Sigmoid colon (tissue), 7 donors: ENCODE data around the gene ALOX12B. TPM values are rescaled to one million over a fixed set of nuclear protein-coding genes. Genes with fewer than 3 reads are reported as not detected.

ENCODE experiments used
- DNase-seq: peaks from one replicate; pipeline ENCODE4 v3.0.0-alpha.2; 2019
- H3K27ac ChIP-seq, 4 donors: fragments of 200-600 bp; sonication (generic); one replicate each; pipeline ENCODE4 v1.5.1; 2016 to 2019; ENCODE audit warnings: mild to moderate bottlenecking in 1 of 4
- H3K27me3 ChIP-seq, 3 donors: fragments of 200-600 bp; sonication (generic); one replicate each; pipeline ENCODE4 v1.5.1; 2019; ENCODE audit warnings: mild to moderate bottlenecking in 1 of 3
- H3K36me3 ChIP-seq, 4 donors: fragments of 200-600 bp; sonication (generic); one replicate each; pipeline ENCODE4 v1.5.1; 2016 to 2019
- H3K4me1 ChIP-seq, 4 donors: fragments of 200-600 bp; sonication (generic); one replicate each; pipeline ENCODE4 v1.5.1; 2017 to 2019
- H3K4me3 ChIP-seq, 4 donors: fragments of 200-600 bp; sonication (generic); one replicate each; pipeline ENCODE4 v1.5.1; 2017 to 2019; ENCODE audit warnings: mild to moderate bottlenecking in 2 of 4, moderate library complexity in 1 of 4
- H3K9me3 ChIP-seq, 4 donors: fragments of 200-600 bp in 3 of 4; sonication (generic) in 3 of 4; one replicate each; pipeline versions ENCODE4 v1.5.1 to v1.6.1; 2013 to 2019
- CTCF ChIP-seq, 4 experiments: fragments of 450-650 bp in 3 of 4; fragments of 200-600 bp in 1 of 4; IDR thresholded peaks; one replicate each; pipeline ENCODE4 v1.5.1; 2016 to 2019; ENCODE audit warnings: antibody characterized with exemption in 4 of 4, mild to moderate bottlenecking in 3 of 4, moderate library complexity in 2 of 4
- EP300 ChIP-seq, 4 donors: sonication (generic); formaldehyde crosslinking; IDR thresholded peaks; one replicate each; pipeline ENCODE4 v1.6.1; 2017; ENCODE audit warnings: antibody characterized with exemption in 4 of 4
- POLR2A ChIP-seq, 2 donors: fragments of 450-650 bp; IDR thresholded peaks; one replicate each; pipeline ENCODE4 v1.6.1; 2016; ENCODE audit warnings: antibody characterized with exemption in 2 of 2, mild to moderate bottlenecking in 2 of 2, moderate library complexity in 2 of 2
- POLR2AphosphoS5 ChIP-seq, 4 donors: sonication (generic); formaldehyde crosslinking; IDR thresholded peaks; one replicate each; pipeline ENCODE4 v1.6.1; 2017; ENCODE audit warnings: antibody characterized with exemption in 4 of 4
- WGBS, 2 donors: extraction: QIAGEN DNeasy Blood & Tissue Kit; methylation state at CpG; one replicate each; pipeline ENCODE4 v1.1.7; 2013; 5-methylcytosine and 5-hydroxymethylcytosine counted together
- intact Hi-C: fragments of 100-400 bp; cut with DNase I; formaldehyde crosslinking; loops from one replicate; pipeline ENCODE4 v1.15.1; 2023
- polyA plus RNA-seq, 3 donors: library from polyadenylated mRNA; stranded (reverse); fragments of 200-250 nt; gene quantifications; one replicate each; pipeline ENCODE4 v1.2.3, GENCODE V29; 2013
- total RNA-seq, 4 donors: library from RNA; depleted of rRNA; stranded (reverse); fragments of >200 nt; gene quantifications; one replicate each; pipeline ENCODE4 v1.1.0, GENCODE V29; 2016
- donor health status: healthy with polysubstance abuse.
- donor health status: Bipolar disorder and iron deficiency.
- donor health status: healthy.

ALOX12B gene
- total and polyA plus RNA-seq, 7 donors, result 0.52 TPM; not detected in 6

- Histone ChIP-seq H3K36me3 (no peaks in the 10 kb centered on the region), H3K27ac (no peak overlapping the region), H3K4me3 (no peak overlapping the region), H3K9me3 (no peaks in the 10 kb centered on the region), H3K27me3 (peaks cover 0 to 14% (median under 1%) of the 10 kb centered on the region in 3 donors), H3K4me1 (no peaks in the 10 kb centered on the region)
- peak; percentile 32 for DNase-seq
- intact Hi-C loops, result loop anchor here (10.0 kb wide), 1 partner anchor 137 kb away; the partner anchor contains the start of gene RNF227
- TF ChIP-seq EP300 (IDR thresholded peaks at IDR 0.05) (no peak), POLR2A (IDR thresholded peaks at IDR 0.05) (no peak), POLR2AphosphoS5 (IDR thresholded peaks at IDR 0.05) (no peak), CTCF (IDR thresholded peaks at IDR 0.05) (no peak)
- WGBS, 2 donors, result 90 to 91% methylated on average over 7 of the region's 7 CpGs
Observed at GRCh38 chr17:8051831-8052230, 35.7 kb downstream of the ALOX12B start.

GRCh38 chr17:8048736-8049135 lies 38.8 kb downstream of the ALOX12B start:
- intact Hi-C loops, result no loop called here
- Histone ChIP-seq H3K27ac (no peak overlapping the region), H3K9me3 (no peaks in the 10 kb centered on the region), H3K36me3 (no peaks in the 10 kb centered on the region), H3K27me3 (peaks cover 0 to 12% (median 0%) of the 10 kb centered on the region in 3 donors), H3K4me3 (no peak overlapping the region), H3K4me1 (no peaks in the 10 kb centered on the region)
- 83 to 88% methylated on average over 8 of the region's 8 CpGs for WGBS, 2 donors
- TF ChIP-seq POLR2AphosphoS5 (IDR thresholded peaks at IDR 0.05) (no peak), EP300 (IDR thresholded peaks at IDR 0.05) (no peak), POLR2A (IDR thresholded peaks at IDR 0.05) (no peak), CTCF (IDR thresholded peaks at IDR 0.05) (no peak)
- peak; percentile 19 for DNase-seq

GRCh38 chr17:8048236-8048635 lies 39.3 kb downstream of the ALOX12B start:
- no peaks in the 10 kb centered on the region for H3K36me3 ChIP-seq
- no peak for TF ChIP-seq EP300 (IDR thresholded peaks at IDR 0.05)
- intact Hi-C loops, result no loop called here
- H3K4me3 ChIP-seq, result no peak overlapping the region
- peak; percentile 42 for DNase-seq
- H3K9me3 ChIP-seq, result no peaks in the 10 kb centered on the region
- no peaks in the 10 kb centered on the region for H3K4me1 ChIP-seq
- no peak overlapping the region for H3K27ac ChIP-seq
- WGBS, 2 donors, result 94 to 96% methylated on average over 12 of the region's 12 CpGs
- peaks cover 0 to 12% (median 0%) of the 10 kb centered on the region in 3 donors for H3K27me3 ChIP-seq

GRCh38 chr17:8047769-8048110 lies 39.8 kb downstream of the ALOX12B start:
- TF ChIP-seq POLR2A (IDR thresholded peaks at IDR 0.05) (no peak), POLR2AphosphoS5 (IDR thresholded peaks at IDR 0.05) (no peak), CTCF (IDR thresholded peaks at IDR 0.05) (no peak), EP300 (IDR thresholded peaks at IDR 0.05) (no peak)
- WGBS, 2 donors, result 89 to 93% methylated on average over 4 of the region's 4 CpGs
- H3K36me3 ChIP-seq, result no peaks in the 10 kb centered on the region
- H3K4me1 ChIP-seq, result no peaks in the 10 kb centered on the region
- peaks cover 0 to 12% (median 0%) of the 10 kb centered on the region in 3 donors for H3K27me3 ChIP-seq
- peak; percentile 48 for DNase-seq
- intact Hi-C loops, result no loop called here
- no peaks in the 10 kb centered on the region for H3K9me3 ChIP-seq
- no peak overlapping the region for H3K27ac ChIP-seq
- H3K4me3 ChIP-seq, result no peak overlapping the region

GRCh38 chr17:8046929-8047768 lies 40.4 kb downstream of the ALOX12B start:
- no peak overlapping the region for H3K4me3 ChIP-seq
- WGBS, 2 donors, result 86 to 88% methylated on average over 24 of the region's 24 CpGs
- DNase-seq, result peak; percentile 56
- H3K36me3 ChIP-seq, result no peaks in the 10 kb centered on the region
- H3K4me1 ChIP-seq, result no peaks in the 10 kb centered on the region
- no peaks in the 10 kb centered on the region for H3K9me3 ChIP-seq
- intact Hi-C loops, result no loop called here
- TF ChIP-seq EP300 (IDR thresholded peaks at IDR 0.05) (no peak), POLR2A (IDR thresholded peaks at IDR 0.05) (no peak)
- H3K27me3 ChIP-seq, result peaks cover 0 to 12% (median 0%) of the 10 kb centered on the region in 3 donors
- no peak overlapping the region for H3K27ac ChIP-seq
